Articular chondrocyte of knee joint (primary cell): ENCODE results near the gene PIGR. TPM values are rescaled to one million over a fixed set of nuclear protein-coding genes. Genes with fewer than 3 reads are reported as not detected.

Source experiments
- total RNA-seq: library from RNA; depleted of rRNA; stranded (reverse); fragments of >200 nt; gene quantifications from 2 replicates; pipeline ENCODE4 v1.2.3, GENCODE V29; 2012

Gene PIGR
- not detected in 2 replicates for total RNA-seq

GRCh38 chr1:206946261-206946660 is at the start of gene PIGR:
PIGR (minus strand) TSS chr1:206946466; CDS start chr1:206940531, 5,935 bp downstream.

GRCh38 chr1:206970446-206970845 is 24.2 kb upstream of the PIGR start, which contains the start of gene FCAMR:
FCAMR (minus strand) TSS chr1:206970460; CDS start chr1:206970125, 335 bp downstream.

GRCh38 chr1:206921772-206922265 is 24.4 kb downstream of the PIGR start, which contains the start of gene FCMR:
FCMR (minus strand) TSS chr1:206921941; CDS start chr1:206921854, 87 bp downstream.

GRCh38 chr1:206897175-206897574 is 49.1 kb downstream of the PIGR start, which contains the start of gene IL24:
IL24 (plus strand) TSS chr1:206897443; CDS start chr1:206897833, 390 bp downstream.

Other genes with a start within 250 kb of the PIGR start
- not detected in 2 replicates for gene IL19, start 175.7 kb downstream of the PIGR start, total RNA-seq
- gene IL10, start 174.0 kb downstream of the PIGR start, total RNA-seq: 0.26 and 0.54 TPM in 2 replicates
- not detected in 2 replicates for gene IL20, start 80.8 kb downstream of the PIGR start, total RNA-seq
- gene IL24, start 49.0 kb downstream of the PIGR start, total RNA-seq: not detected in 2 replicates
- 0.65 TPM in 1 of 2 replicates, not detected in the other for gene FCMR, start 24.5 kb downstream of the PIGR start, total RNA-seq
- gene FCAMR, start 24.0 kb upstream of the PIGR start, total RNA-seq: not detected in 2 replicates
- 0.13 TPM in 1 of 2 replicates, not detected in the other for gene C1orf116, start 86.3 kb upstream of the PIGR start, total RNA-seq
- gene YOD1, start 104.7 kb upstream of the PIGR start, total RNA-seq: 11.7 and 12.3 TPM in 2 replicates
- 10.2 and 15.8 TPM in 2 replicates for gene PFKFB2, start 106.8 kb upstream of the PIGR start, total RNA-seq
- not detected in 2 replicates for gene C4BPB, start 142.4 kb upstream of the PIGR start, total RNA-seq
- not detected in 2 replicates for gene C4BPA, start 157.8 kb upstream of the PIGR start, total RNA-seq